ENCODE results near the gene SNX6. TPM values are rescaled to one million over a fixed set of nuclear protein-coding genes. Genes with fewer than 3 reads are reported as not detected.
"Not testable (repeated sequence)": the region's sequence is repeated elsewhere in the genome, so short reads cannot be mapped to it uniquely, and the experiment has no call there.

Gene SNX6
- total RNA-seq, 1 donor from 2014 or later: 60.4 TPM

- no peaks in the 10 kb centered on the region for H3K27me3 ChIP-seq (ENCODE audit: low read depth)
- H3K36me3 ChIP-seq: peaks cover 36% of the 10 kb centered on the region
- no peak overlapping the region for H3K27ac ChIP-seq (replicated peaks)
- intact Hi-C loops (cut with micrococcal nuclease): no loop called here
- H3K9me3 ChIP-seq (replicated peaks): no peaks in the 10 kb centered on the region
- no peak for DNase-seq
- peaks cover 35% of the 10 kb centered on the region for H3K4me1 ChIP-seq
- TF ChIP-seq CTCF (IDR thresholded peaks at IDR 0.05; ENCODE audit: borderline replicate concordance): no peak
- H3K4me3 ChIP-seq: peak overlapping the region; percentile 97
Observed at GRCh38 chr14:34537677-34538009, 92.3 kb downstream of the SNX6 start.

- no peak overlapping the region for H3K27ac ChIP-seq (replicated peaks)
- no peaks in the 10 kb centered on the region for H3K9me3 ChIP-seq (replicated peaks)
- intact Hi-C loops (cut with micrococcal nuclease): no loop called here
- H3K4me1 ChIP-seq: peaks cover 35% of the 10 kb centered on the region
- no peak for TF ChIP-seq CTCF (IDR thresholded peaks at IDR 0.05; ENCODE audit: borderline replicate concordance)
- DNase-seq: no peak
- no peaks in the 10 kb centered on the region for H3K27me3 ChIP-seq (ENCODE audit: low read depth)
- H3K36me3 ChIP-seq: peaks cover 41% of the 10 kb centered on the region
- peak overlapping the region; percentile 97 for H3K4me3 ChIP-seq
Observed at GRCh38 chr14:34536951-34537676, 92.8 kb downstream of the SNX6 start.

- Histone ChIP-seq H3K36me3 (peaks cover 99% of the 10 kb centered on the region), H3K27ac (replicated peaks) (no peak overlapping the region), H3K27me3 (ENCODE audit: low read depth) (no peaks in the 10 kb centered on the region), H3K9me3 (replicated peaks) (no peaks in the 10 kb centered on the region), H3K4me1 (no peaks in the 10 kb centered on the region), H3K4me3 (no peak overlapping the region)
- intact Hi-C loops (cut with micrococcal nuclease): no loop called here
- no peak for TF ChIP-seq CTCF (IDR thresholded peaks at IDR 0.05; ENCODE audit: borderline replicate concordance)
- no peak for DNase-seq
Observed at GRCh38 chr14:34527591-34527990, 102.4 kb downstream of the SNX6 start.

- H3K4me1 ChIP-seq; H3K9me3 ChIP-seq (replicated peaks); intact Hi-C loops (cut with micrococcal nuclease); H3K27me3 ChIP-seq (ENCODE audit: low read depth); DNase-seq; H3K27ac ChIP-seq (replicated peaks); H3K4me3 ChIP-seq: not testable (repeated sequence)
- peaks cover 100% of the 10 kb centered on the region for H3K36me3 ChIP-seq
Observed at GRCh38 chr14:34524216-34524615, 105.7 kb downstream of the SNX6 start.

GRCh38 chr14:34522496-34522895 is 107.5 kb downstream of the SNX6 start:
- H3K4me3 ChIP-seq: no peak overlapping the region
- TF ChIP-seq CTCF (IDR thresholded peaks at IDR 0.05; ENCODE audit: borderline replicate concordance): no peak
- no peaks in the 10 kb centered on the region for H3K27me3 ChIP-seq (ENCODE audit: low read depth)
- H3K9me3 ChIP-seq (replicated peaks): no peaks in the 10 kb centered on the region
- peaks cover 100% of the 10 kb centered on the region for H3K36me3 ChIP-seq
- no peak overlapping the region for H3K27ac ChIP-seq (replicated peaks)
- no peak for DNase-seq
- H3K4me1 ChIP-seq: no peaks in the 10 kb centered on the region
- intact Hi-C loops (cut with micrococcal nuclease): no loop called here

GRCh38 chr14:34521071-34521470 is 108.9 kb downstream of the SNX6 start:
- H3K27ac ChIP-seq (replicated peaks); H3K4me3 ChIP-seq; intact Hi-C loops (cut with micrococcal nuclease); H3K27me3 ChIP-seq (ENCODE audit: low read depth); DNase-seq; H3K4me1 ChIP-seq; H3K9me3 ChIP-seq (replicated peaks): not testable (repeated sequence)
- H3K36me3 ChIP-seq: peaks cover 98% of the 10 kb centered on the region

- H3K27me3 ChIP-seq (ENCODE audit: low read depth); H3K27ac ChIP-seq (replicated peaks); H3K4me1 ChIP-seq; intact Hi-C loops (cut with micrococcal nuclease); DNase-seq; H3K9me3 ChIP-seq (replicated peaks); H3K4me3 ChIP-seq: not testable (repeated sequence)
- peaks cover 98% of the 10 kb centered on the region for H3K36me3 ChIP-seq
Observed at GRCh38 chr14:34520304-34520970, 109.5 kb downstream of the SNX6 start.
